Measurements from ENCODE around the gene ZNRF1. TPM values are rescaled to one million over a fixed set of nuclear protein-coding genes. Genes with fewer than 3 reads are reported as not detected.

Gene ZNRF1
- total RNA-seq, 4 donors from 2014 or later, result 18.2 to 28.3 (median 23.6) TPM

GRCh38 chr16:75110637-75111513 lies 112.1 kb downstream of the ZNRF1 start:
- Histone ChIP-seq H3K27me3 (no peaks in the 10 kb centered on the region), H3K27ac (replicated peaks in 1 of 4) (peak overlapping the region; percentile 80 to 86 (median 84)), H3K9me3 (no peaks in the 10 kb centered on the region), H3K4me3 (peak overlapping the region; percentile 34 to 41 (median 37)), H3K4me1 (peaks cover 71 to 89% (median 82%) of the 10 kb centered on the region in 4 donors), H3K36me3 (peaks cover 0 to 13% (median 6%) of the 10 kb centered on the region in 4 donors)
- TF ChIP-seq EP300 (IDR thresholded peaks at IDR 0.05) (no peak), POLR2A (IDR thresholded peaks at IDR 0.05; ENCODE audit: low read depth) (no peak), POLR2AphosphoS5 (IDR thresholded peaks at IDR 0.05) (peak; percentile 43 to 63)
- TF ChIP-seq, protein P1, sequence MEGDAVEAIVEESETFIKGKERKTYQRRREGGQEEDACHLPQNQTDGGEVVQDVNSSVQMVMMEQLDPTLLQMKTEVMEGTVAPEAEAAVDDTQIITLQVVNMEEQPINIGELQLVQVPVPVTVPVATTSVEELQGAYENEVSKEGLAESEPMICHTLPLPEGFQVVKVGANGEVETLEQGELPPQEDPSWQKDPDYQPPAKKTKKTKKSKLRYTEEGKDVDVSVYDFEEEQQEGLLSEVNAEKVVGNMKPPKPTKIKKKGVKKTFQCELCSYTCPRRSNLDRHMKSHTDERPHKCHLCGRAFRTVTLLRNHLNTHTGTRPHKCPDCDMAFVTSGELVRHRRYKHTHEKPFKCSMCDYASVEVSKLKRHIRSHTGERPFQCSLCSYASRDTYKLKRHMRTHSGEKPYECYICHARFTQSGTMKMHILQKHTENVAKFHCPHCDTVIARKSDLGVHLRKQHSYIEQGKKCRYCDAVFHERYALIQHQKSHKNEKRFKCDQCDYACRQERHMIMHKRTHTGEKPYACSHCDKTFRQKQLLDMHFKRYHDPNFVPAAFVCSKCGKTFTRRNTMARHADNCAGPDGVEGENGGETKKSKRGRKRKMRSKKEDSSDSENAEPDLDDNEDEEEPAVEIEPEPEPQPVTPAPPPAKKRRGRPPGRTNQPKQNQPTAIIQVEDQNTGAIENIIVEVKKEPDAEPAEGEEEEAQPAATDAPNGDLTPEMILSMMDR (IDR thresholded peaks at IDR 0.05), result peak; percentile 92 to 98 (median 96)
- peak; percentile 97 for DNase-seq (ENCODE audit: extremely low spot score)
- intact Hi-C loops (cut with DNase I), result loop anchor here (1.0 kb wide), 1 partner anchor 113 kb away; no protein-coding TSS in a partner anchor
- whole genome bisulfite sequencing, result 14% methylated on average over 16 of the region's 28 CpGs

DNA sequence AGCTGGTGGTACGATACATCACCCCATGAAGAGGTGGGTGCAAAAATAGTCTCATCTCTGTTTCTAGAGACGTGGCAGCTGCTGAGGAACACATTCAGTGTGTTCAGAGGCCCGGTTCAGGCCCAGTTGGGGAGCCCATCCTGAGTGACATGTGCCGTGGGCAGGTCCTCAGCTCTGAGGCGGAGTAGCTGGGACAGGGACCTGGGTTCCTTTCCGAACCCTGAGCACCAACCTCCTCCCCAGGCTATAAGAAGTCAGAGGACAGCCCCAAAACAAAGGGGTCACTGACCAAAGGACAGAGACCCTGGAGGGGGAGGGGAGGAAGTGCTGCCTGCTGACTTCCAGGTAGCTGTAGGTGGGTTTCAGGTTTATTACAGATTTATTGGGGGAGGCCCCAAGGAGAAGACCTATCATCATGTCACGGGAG lies 112.7 kb downstream of the ZNRF1 start:
- peak overlapping the region in 3 of 4 donors; percentile 36 to 41 (median 38) for H3K4me3 ChIP-seq
- H3K4me1 ChIP-seq, result peaks cover 71 to 89% (median 82%) of the 10 kb centered on the region in 4 donors
- peaks cover 0 to 13% (median 6%) of the 10 kb centered on the region in 4 donors for H3K36me3 ChIP-seq
- peak overlapping the region; percentile 80 to 86 (median 84) for H3K27ac ChIP-seq (replicated peaks in 1 of 4)
- DNase-seq (ENCODE audit: extremely low spot score), result no peak
- intact Hi-C loops (cut with DNase I), result loop anchor here (1.0 kb wide), 1 partner anchor 113 kb away; no protein-coding TSS in a partner anchor
- 37% methylated on average over 6 of the region's 7 CpGs for WGBS
- no peaks in the 10 kb centered on the region for H3K9me3 ChIP-seq
- TF ChIP-seq POLR2AphosphoS5 (IDR thresholded peaks at IDR 0.05) (no peak), EP300 (IDR thresholded peaks at IDR 0.05) (no peak), POLR2A (IDR thresholded peaks at IDR 0.05; ENCODE audit: low read depth) (no peak)
- TF ChIP-seq, protein P1 (IDR thresholded peaks at IDR 0.05), result no peak
- no peaks in the 10 kb centered on the region for H3K27me3 ChIP-seq

GRCh38 chr16:75111961-75112733 lies 113.3 kb downstream of the ZNRF1 start:
- no peak overlapping the region for H3K4me3 ChIP-seq

More at GRCh38 chr16:75111961-75112733, 113.3 kb downstream of the ZNRF1 start:
- intact Hi-C loops (cut with DNase I), result loop anchor here (1.0 kb wide), 1 partner anchor 114 kb away; no protein-coding TSS in a partner anchor
- no peaks in the 10 kb centered on the region for H3K9me3 ChIP-seq
- H3K27ac ChIP-seq (replicated peaks in 1 of 4), result peak overlapping the region; percentile 80 to 86 (median 84)
- H3K4me1 ChIP-seq, result peaks cover 71 to 87% (median 82%) of the 10 kb centered on the region in 4 donors
- no peak for DNase-seq (ENCODE audit: extremely low spot score)
- WGBS, result 53% methylated on average over 16 of the region's 26 CpGs
- TF ChIP-seq POLR2A (IDR thresholded peaks at IDR 0.05; ENCODE audit: low read depth) (no peak), POLR2AphosphoS5 (IDR thresholded peaks at IDR 0.05) (no peak), EP300 (IDR thresholded peaks at IDR 0.05) (no peak)
- TF ChIP-seq, protein P1 (IDR thresholded peaks at IDR 0.05), result no peak
- peaks cover 0 to 13% (median 6%) of the 10 kb centered on the region in 4 donors for H3K36me3 ChIP-seq
- H3K27me3 ChIP-seq, result no peaks in the 10 kb centered on the region
